ENCODE data around the gene BICC1.

DNA sequence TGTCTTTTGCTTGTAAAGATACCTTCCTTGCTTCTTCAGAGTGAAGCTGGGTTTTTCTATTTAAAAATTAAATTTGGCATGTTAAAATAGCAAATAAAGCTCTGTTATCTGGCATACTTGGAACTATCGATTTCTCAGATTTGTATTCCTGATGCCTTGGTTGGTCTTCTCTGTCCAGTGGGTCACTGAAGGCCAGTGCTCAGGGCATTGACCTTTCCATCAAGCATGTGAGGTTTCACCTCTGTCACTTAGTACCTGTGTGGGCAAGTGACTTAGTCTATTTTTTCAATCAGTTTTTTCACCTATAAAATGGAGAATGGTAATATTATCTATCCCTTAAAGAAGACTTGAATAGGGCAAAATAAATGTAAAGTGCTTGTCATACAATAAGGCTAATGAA is 311.3 kb downstream of the BICC1 start:
- TF ChIP-seq, protein P1, sequence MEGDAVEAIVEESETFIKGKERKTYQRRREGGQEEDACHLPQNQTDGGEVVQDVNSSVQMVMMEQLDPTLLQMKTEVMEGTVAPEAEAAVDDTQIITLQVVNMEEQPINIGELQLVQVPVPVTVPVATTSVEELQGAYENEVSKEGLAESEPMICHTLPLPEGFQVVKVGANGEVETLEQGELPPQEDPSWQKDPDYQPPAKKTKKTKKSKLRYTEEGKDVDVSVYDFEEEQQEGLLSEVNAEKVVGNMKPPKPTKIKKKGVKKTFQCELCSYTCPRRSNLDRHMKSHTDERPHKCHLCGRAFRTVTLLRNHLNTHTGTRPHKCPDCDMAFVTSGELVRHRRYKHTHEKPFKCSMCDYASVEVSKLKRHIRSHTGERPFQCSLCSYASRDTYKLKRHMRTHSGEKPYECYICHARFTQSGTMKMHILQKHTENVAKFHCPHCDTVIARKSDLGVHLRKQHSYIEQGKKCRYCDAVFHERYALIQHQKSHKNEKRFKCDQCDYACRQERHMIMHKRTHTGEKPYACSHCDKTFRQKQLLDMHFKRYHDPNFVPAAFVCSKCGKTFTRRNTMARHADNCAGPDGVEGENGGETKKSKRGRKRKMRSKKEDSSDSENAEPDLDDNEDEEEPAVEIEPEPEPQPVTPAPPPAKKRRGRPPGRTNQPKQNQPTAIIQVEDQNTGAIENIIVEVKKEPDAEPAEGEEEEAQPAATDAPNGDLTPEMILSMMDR (IDR thresholded peaks at IDR 0.05): no peak
- TF ChIP-seq POLR2A (IDR thresholded peaks at IDR 0.05): no peak
